ENCODE measurements around the gene FADS3.

DNA sequence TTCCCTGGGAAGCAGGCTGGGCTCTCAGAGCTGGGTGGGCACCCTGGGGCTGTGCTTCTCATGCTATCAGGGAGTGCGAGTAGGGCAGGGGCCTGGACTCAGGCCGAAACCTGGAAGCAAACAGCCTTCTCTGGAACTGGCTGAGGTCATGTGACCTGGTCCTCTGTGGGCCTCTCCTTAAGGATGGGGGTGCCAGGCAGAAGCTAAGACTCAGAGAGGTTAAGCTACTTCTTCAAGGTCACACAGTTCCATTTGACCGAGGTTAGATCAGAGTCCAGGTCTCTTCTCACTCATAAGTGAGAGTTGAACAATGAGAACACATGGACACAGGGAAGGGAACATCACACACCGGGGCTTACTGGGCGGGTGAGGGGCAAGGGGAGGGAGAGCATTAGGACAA lies 7.4 kb downstream of the FADS3 start:
- TF ChIP-seq, protein P1, sequence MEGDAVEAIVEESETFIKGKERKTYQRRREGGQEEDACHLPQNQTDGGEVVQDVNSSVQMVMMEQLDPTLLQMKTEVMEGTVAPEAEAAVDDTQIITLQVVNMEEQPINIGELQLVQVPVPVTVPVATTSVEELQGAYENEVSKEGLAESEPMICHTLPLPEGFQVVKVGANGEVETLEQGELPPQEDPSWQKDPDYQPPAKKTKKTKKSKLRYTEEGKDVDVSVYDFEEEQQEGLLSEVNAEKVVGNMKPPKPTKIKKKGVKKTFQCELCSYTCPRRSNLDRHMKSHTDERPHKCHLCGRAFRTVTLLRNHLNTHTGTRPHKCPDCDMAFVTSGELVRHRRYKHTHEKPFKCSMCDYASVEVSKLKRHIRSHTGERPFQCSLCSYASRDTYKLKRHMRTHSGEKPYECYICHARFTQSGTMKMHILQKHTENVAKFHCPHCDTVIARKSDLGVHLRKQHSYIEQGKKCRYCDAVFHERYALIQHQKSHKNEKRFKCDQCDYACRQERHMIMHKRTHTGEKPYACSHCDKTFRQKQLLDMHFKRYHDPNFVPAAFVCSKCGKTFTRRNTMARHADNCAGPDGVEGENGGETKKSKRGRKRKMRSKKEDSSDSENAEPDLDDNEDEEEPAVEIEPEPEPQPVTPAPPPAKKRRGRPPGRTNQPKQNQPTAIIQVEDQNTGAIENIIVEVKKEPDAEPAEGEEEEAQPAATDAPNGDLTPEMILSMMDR (IDR thresholded peaks at IDR 0.05), result no peak
- TF ChIP-seq POLR2A (IDR thresholded peaks at IDR 0.05), result no peak
